ENCODE results near the gene KRT79. TPM values are rescaled to one million over a fixed set of nuclear protein-coding genes. Genes with fewer than 3 reads are reported as not detected.

The KRT79 gene
- total RNA-seq, 2 donors from 2014 or later, result not detected

DNA sequence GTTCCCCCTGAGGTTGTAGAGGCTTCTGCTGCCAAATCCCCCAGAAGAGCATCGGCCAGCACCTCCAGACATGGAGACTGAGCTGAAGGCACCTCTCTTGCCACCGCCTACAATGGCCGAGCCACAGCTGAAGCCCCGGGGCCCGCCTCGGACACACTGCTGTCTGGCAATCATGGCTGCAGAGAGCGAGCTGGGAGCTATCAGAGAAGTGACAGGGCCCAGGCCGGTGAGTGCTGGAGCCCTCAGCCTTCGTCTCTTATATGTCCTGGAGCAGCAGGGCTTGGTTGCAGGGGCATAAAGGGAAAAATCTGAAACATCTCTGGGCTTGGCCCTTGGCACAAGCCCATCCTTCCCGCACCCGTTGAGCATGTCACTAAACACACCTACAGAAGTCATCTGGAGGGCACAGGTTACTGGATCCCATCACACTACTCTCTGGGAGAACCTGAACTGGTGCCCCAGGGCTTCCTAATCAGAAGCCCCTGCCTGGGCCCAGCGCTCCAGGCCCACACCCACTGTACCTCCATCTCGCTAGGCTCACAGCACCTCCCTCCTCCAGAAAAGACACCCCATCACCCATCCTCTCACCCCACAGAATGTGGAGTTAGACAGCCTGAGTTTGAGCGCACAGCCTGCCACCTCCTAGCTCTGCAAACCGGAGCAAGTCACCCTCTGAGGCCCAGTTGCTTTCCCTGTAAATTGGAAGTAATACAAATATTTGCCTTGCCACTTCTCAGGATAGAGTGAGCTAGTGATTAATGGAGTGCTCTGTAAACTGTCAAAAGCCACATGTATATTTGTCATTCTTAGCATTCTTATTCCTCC, 20.0 kb downstream of the KRT79 start, which contains the start of gene KRT4:
TSS of gene KRT4 (minus strand) at position 232 of the 825 bp plus-strand sequence. CDS start at position 174, 58 bp downstream.
- Mint-ChIP-seq H3K4me1 (peaks cover 11% of the 10 kb centered on the region), H3K4me3 (no peak within 1 kb of the TSS), H3K27me3 (ENCODE audit: insufficient read depth) (peaks cover 9% of the 10 kb centered on the region), H3K27ac (no peak within 1 kb of the TSS), H3K9me3 (no peaks in the 10 kb centered on the region), H3K36me3 (ENCODE audit: low read depth) (no peaks in the 10 kb centered on the region)
- WGBS, 2 experiments (ENCODE audit: insufficient coverage in 1 of 2, insufficient read length in 1 of 2), result 93 to 94% methylated on average over 8 to 15 of the region's 15 CpGs
- Histone ChIP-seq H3K27ac (ENCODE audit: low read depth, low read length) (no peak within 1 kb of the TSS), H3K4me3 (ENCODE audit: low read length) (no peak within 1 kb of the TSS), H3K36me3 (ENCODE audit: control insufficient read depth, insufficient read depth, low read length) (no peaks in the 10 kb centered on the region), H3K27me3 (ENCODE audit: control insufficient read depth, insufficient read depth, low read length, poor library complexity, severe bottlenecking) (no peaks in the 10 kb centered on the region), H3K9ac (ENCODE audit: extremely low read depth, low read length, poor library complexity, severe bottlenecking) (no peak within 1 kb of the TSS), H3K4me1 (ENCODE audit: control insufficient read depth, insufficient read depth, low read length) (peaks cover 7% of the 10 kb centered on the region), H3K9me3 (ENCODE audit: control insufficient read depth, low read length) (no peaks in the 10 kb centered on the region)
- DNase-seq, result no peak
- TF ChIP-seq, protein P1, sequence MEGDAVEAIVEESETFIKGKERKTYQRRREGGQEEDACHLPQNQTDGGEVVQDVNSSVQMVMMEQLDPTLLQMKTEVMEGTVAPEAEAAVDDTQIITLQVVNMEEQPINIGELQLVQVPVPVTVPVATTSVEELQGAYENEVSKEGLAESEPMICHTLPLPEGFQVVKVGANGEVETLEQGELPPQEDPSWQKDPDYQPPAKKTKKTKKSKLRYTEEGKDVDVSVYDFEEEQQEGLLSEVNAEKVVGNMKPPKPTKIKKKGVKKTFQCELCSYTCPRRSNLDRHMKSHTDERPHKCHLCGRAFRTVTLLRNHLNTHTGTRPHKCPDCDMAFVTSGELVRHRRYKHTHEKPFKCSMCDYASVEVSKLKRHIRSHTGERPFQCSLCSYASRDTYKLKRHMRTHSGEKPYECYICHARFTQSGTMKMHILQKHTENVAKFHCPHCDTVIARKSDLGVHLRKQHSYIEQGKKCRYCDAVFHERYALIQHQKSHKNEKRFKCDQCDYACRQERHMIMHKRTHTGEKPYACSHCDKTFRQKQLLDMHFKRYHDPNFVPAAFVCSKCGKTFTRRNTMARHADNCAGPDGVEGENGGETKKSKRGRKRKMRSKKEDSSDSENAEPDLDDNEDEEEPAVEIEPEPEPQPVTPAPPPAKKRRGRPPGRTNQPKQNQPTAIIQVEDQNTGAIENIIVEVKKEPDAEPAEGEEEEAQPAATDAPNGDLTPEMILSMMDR (conservative IDR thresholded peaks at IDR 0.05), result no peak

DNA sequence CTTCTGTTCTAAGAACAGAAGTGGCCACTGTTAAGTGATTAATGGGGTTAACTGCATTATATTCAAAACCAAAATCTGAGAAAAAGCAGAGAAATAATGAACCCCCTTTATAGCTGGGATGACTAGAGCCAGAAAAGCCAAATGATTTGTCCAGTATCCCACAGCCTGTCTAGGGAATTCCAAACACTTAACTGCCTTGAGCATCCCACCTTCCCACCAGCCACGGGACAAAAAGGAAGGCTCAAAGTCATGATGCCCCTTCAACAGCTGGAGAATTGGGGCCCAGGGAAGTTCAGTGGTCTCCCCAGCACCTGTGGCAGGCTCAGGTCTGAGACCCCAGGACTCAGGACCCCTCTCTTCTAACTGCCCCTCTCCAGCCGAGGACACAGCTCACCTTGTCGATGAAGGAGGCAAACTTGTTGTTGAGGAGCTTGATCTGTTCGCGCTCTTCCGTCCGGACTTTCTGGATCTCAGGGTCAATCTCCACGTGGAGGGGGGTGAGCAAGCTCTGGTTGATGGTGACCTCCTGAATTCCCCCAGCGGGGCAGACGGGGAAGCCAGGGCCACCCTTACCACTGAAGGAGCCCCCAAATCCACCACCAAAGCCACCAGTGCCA, 20.8 kb downstream of the KRT79 start:
- DNase-seq, result no peak
- Histone ChIP-seq H3K27me3 (ENCODE audit: control insufficient read depth, insufficient read depth, low read length, poor library complexity, severe bottlenecking) (no peaks in the 10 kb centered on the region), H3K36me3 (ENCODE audit: control insufficient read depth, insufficient read depth, low read length) (no peaks in the 10 kb centered on the region), H3K4me3 (ENCODE audit: low read length) (no peak overlapping the region), H3K27ac (ENCODE audit: low read depth, low read length) (no peak overlapping the region), H3K9me3 (ENCODE audit: control insufficient read depth, low read length) (no peaks in the 10 kb centered on the region), H3K4me1 (ENCODE audit: control insufficient read depth, insufficient read depth, low read length) (no peaks in the 10 kb centered on the region), H3K9ac (ENCODE audit: extremely low read depth, low read length, poor library complexity, severe bottlenecking) (no peak overlapping the region)
- Mint-ChIP-seq H3K9me3 (no peaks in the 10 kb centered on the region), H3K4me1 (peaks cover 5% of the 10 kb centered on the region), H3K27me3 (ENCODE audit: insufficient read depth) (peaks cover 14% of the 10 kb centered on the region), H3K4me3 (no peak overlapping the region), H3K36me3 (ENCODE audit: low read depth) (no peaks in the 10 kb centered on the region), H3K27ac (no peak overlapping the region)
- WGBS, 2 experiments (ENCODE audit: insufficient coverage in 1 of 2, insufficient read length in 1 of 2), result 96 to 100% methylated on average over 6 to 10 of the region's 10 CpGs
- TF ChIP-seq, protein P1 (conservative IDR thresholded peaks at IDR 0.05), result no peak

DNA sequence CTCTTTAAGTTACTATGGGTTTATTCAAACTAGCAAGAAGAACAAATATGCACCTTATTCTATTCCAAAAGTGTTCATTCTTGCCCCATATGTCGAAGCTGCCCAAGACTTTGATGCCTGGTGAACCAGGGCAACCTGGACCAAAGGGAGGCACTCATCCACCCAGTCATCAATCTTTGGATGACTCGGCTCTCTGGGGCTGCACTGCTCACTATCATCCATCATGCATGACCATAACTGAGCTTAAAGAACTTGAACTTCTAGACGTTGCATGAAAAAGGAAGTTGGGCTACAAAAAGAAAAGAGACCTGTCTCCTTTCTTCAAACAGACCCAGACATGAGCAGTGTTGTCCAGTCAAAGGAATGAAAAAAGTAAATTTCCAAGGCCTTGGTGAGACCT, 21.4 kb downstream of the KRT79 start:
- H3K4me1 Mint-ChIP-seq, result peaks cover 5% of the 10 kb centered on the region
- no peak overlapping the region for H3K4me3 ChIP-seq (ENCODE audit: low read length)
- TF ChIP-seq, protein P1 (conservative IDR thresholded peaks at IDR 0.05), result no peak
- no peak for DNase-seq
- H3K27ac Mint-ChIP-seq, result no peak overlapping the region
- no peaks in the 10 kb centered on the region for H3K4me1 ChIP-seq (ENCODE audit: control insufficient read depth, insufficient read depth, low read length)
- no peaks in the 10 kb centered on the region for H3K36me3 Mint-ChIP-seq (ENCODE audit: low read depth)
- WGBS, 2 experiments (ENCODE audit: insufficient coverage in 1 of 2, insufficient read length in 1 of 2), result 81% methylated on average over 2 to 3 of the region's 3 CpGs
- no peaks in the 10 kb centered on the region for H3K36me3 ChIP-seq (ENCODE audit: control insufficient read depth, insufficient read depth, low read length)
- no peaks in the 10 kb centered on the region for H3K9me3 ChIP-seq (ENCODE audit: control insufficient read depth, low read length)
- H3K4me3 Mint-ChIP-seq, result no peak overlapping the region
- no peaks in the 10 kb centered on the region for H3K9me3 Mint-ChIP-seq
- no peak overlapping the region for H3K9ac ChIP-seq (ENCODE audit: extremely low read depth, low read length, poor library complexity, severe bottlenecking)
- no peaks in the 10 kb centered on the region for H3K27me3 ChIP-seq (ENCODE audit: control insufficient read depth, insufficient read depth, low read length, poor library complexity, severe bottlenecking)
- peaks cover 17% of the 10 kb centered on the region for H3K27me3 Mint-ChIP-seq (ENCODE audit: insufficient read depth)
- no peak overlapping the region for H3K27ac ChIP-seq (ENCODE audit: low read depth, low read length)

All from endodermal cell (in vitro differentiated cells).